Parietal lobe (tissue), 1 donor: ENCODE results near the gene MMAA. TPM values are rescaled to one million over a fixed set of nuclear protein-coding genes. Genes with fewer than 3 reads are reported as not detected.

Source experiments
- total RNA-seq: library from RNA; depleted of rRNA; stranded (reverse); fragments of >200 nt; gene quantifications from one replicate; pipeline ENCODE4 v1.2.3, GENCODE V29; 2014

Gene MMAA
- 11.0 TPM for total RNA-seq

DNA sequence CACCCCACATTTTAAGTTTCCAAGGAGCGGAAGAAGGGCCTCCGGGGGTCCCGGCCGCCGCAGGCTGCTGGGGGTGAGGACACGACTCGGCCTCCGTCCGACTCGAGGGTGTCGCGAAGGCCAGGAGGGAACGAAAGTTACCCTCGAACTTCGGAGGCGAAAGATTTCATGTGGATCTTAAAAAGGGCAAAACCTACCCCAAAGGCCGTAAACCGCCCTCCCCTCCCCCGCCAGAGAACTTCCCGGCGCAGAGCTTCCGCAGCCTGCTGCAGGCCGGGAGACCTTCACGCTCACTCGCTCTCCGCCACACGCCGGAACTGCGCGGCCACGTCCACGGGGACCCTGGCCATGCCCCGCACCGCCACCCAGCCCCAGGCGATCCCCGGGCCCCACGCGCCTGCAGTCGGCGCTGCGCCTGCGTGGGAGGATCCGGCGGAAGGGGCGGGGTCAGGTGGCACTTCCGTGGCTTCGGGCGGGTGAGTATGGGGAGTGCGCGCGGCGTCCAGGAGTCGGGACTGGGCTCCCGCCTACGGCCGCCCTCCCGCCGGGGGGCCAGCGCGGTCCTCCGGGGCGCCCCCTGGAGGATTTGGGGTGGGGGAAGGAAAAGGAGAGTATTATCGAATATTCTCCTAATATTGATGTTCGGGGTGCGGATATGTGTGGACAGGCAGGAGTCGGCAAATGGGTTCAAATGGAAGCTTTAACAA lies at the start of gene MMAA:
Gene MMAA, plus strand, starts transcription at position 454 of the 707 bp plus-strand sequence. CDS start 19,755 bp downstream, outside the sequence.

DNA sequence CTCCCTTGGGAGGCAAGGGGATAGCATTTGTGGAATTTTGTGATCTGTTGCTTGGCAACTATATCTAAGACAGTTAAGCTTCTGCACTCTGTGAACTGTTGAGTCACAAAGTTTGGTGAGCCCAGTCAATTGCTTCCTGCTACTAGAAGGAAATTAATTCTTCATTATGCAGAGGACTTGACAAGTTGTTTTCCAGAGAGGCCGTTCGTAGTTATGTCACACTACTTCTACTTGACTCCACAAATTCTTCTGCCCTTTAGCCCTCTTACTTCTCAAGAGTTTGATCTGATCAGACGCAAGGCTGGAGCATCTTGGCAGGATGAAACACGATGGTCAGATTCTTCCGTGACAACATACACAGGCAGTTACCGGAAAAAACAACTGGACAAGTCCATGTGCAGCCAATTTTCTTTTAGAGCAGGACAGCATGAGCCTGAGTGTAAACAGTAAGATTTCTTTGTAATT lies 60.8 kb downstream of the MMAA start, which contains the start of gene C4orf51:
Gene C4orf51, plus strand, starts transcription at position 156 of the 465 bp plus-strand sequence. Its CDS starts 58 bp downstream, at position 214.

Other genes starting within 250 kb of the MMAA start
- 41.0 TPM for gene SMAD1, start 137.5 kb upstream of the MMAA start, total RNA-seq
- gene C4orf51, start 60.8 kb downstream of the MMAA start, total RNA-seq, result not detected